MM.1S (cell line): ENCODE measurements around the gene NDUFS2.
"Not testable (repeated sequence)": the region's sequence is repeated elsewhere in the genome, so short reads cannot be mapped to it uniquely, and the experiment has no call there.

ENCODE experiments used
- DNase-seq: peaks from one replicate; pipeline ENCODE4 v3.0.0-alpha.2; 2015
- H2AFZ ChIP-seq: fragments of 300-600 bp; sonication (generic); 2 replicates; pipeline ENCODE4 v1.6.0; 2016; ENCODE audit warnings: antibody characterized with exemption, low read length
- H3F3A ChIP-seq: fragments of 300-600 bp; sonication (generic); 2 replicates; pipeline ENCODE4 v1.6.1; 2016; ENCODE audit warnings: mild to moderate bottlenecking, antibody characterized with exemption, low read length, moderate library complexity, mixed read lengths; ENCODE audit not compliant: insufficient read depth
- H3K27ac ChIP-seq: fragments of 300-600 bp; sonication (generic); 2 replicates; pipeline ENCODE4 v1.5.1; 2016; ENCODE audit warnings: mild to moderate bottlenecking, low read length
- H3K27me3 ChIP-seq: fragments of 300-600 bp; sonication (generic); replicated peaks from 2 replicates; pipeline ENCODE4 v1.6.0; 2016; ENCODE audit warnings: low read length; ENCODE audit not compliant: insufficient read depth
- H3K36me3 ChIP-seq: fragments of 300-600 bp; sonication (generic); replicated peaks from 2 replicates; pipeline ENCODE4 v1.6.1; 2016; ENCODE audit warnings: mild to moderate bottlenecking, low read length, mixed read lengths; ENCODE audit not compliant: insufficient read depth
- H3K4me1 ChIP-seq: fragments of 300-600 bp; sonication (generic); 2 replicates; pipeline ENCODE4 v1.6.1; 2016; ENCODE audit warnings: low read length, mixed read lengths
- H3K4me2 ChIP-seq: fragments of 300-600 bp; sonication (generic); 2 replicates; pipeline ENCODE4 v1.6.0; 2016; ENCODE audit warnings: low read depth, low read length
- H3K4me3 ChIP-seq: fragments of 300-600 bp; sonication (generic); 2 replicates; pipeline ENCODE4 v1.5.1; 2016; ENCODE audit warnings: low read length, mixed read lengths
- H3K79me2 ChIP-seq: fragments of 300-600 bp; sonication (generic); 2 replicates; pipeline ENCODE4 v1.6.1; 2016; ENCODE audit warnings: mixed run types, low read length, mixed read lengths
- H3K9ac ChIP-seq: fragments of 300-600 bp; sonication (generic); 2 replicates; pipeline ENCODE4 v1.6.1; 2016; ENCODE audit warnings: low read length, mixed read lengths
- H3K9me2 ChIP-seq: fragments of 300-600 bp; sonication (generic); replicated peaks from 2 replicates; pipeline ENCODE4 v1.6.1; 2016; ENCODE audit warnings: mild to moderate bottlenecking, low read length, mixed read lengths; ENCODE audit not compliant: insufficient read depth
- H3K9me3 ChIP-seq: fragments of 300-600 bp; sonication (generic); replicated peaks from 2 replicates; pipeline ENCODE4 v1.6.1; 2016; ENCODE audit warnings: mild to moderate bottlenecking, low read length, mixed read lengths; ENCODE audit not compliant: insufficient read depth
- H4K20me1 ChIP-seq: fragments of 300-600 bp; sonication (generic); 2 replicates; pipeline ENCODE4 v1.6.1; 2016; ENCODE audit warnings: mild to moderate bottlenecking, low read length, moderate library complexity, mixed read lengths; ENCODE audit not compliant: insufficient read depth
- EZH2 ChIP-seq: fragments of 300-600 bp; sonication (generic); optimal IDR thresholded peaks from 2 replicates; pipeline ENCODE3; 2017; ENCODE audit warnings: low read depth, mild to moderate bottlenecking, antibody characterized with exemption, low read length, mixed read lengths
- EZH2phosphoT487 ChIP-seq: fragments of 300-600 bp; sonication (generic); IDR thresholded peaks from 2 replicates; pipeline ENCODE4 v1.6.1; 2018; ENCODE audit warnings: antibody characterized with exemption, low read length
- TF ChIP-seq, protein P1 (sequence below): fragments of 300-600 bp; sonication (generic); IDR thresholded peaks from 2 replicates; pipeline ENCODE4 v1.5.1; 2016; ENCODE audit warnings: antibody characterized with exemption, low read length, mixed read lengths

NDUFS2 gene

DNA sequence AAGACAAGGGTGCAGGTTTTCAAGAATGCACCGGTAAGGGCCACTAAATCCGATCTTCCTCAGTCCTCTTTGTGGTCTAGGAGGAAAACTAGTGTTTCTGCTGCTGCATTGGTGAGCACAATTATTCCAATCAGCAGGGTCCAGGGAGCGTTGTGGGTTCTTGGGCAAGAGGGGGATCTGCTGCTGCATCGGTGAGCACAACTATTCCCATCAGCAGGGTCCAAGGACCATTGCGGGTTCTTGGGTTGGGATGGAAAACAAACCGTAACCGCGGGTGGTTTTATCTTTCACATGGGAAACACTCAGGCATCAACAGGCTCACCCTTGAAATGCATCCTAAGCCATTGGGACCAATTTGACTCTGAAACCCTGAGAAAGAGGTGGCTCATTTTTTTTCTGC, 49.4 kb downstream of the NDUFS2 start:
- Histone ChIP-seq H4K20me1 (no peaks in the 10 kb centered on the region), H3K4me3 (no peak overlapping the region), H3K4me1 (no peaks in the 10 kb centered on the region), H3K27ac (no peak overlapping the region), H3K9me2 (no peaks in the 10 kb centered on the region), H3K36me3 (no peaks in the 10 kb centered on the region), H3K27me3 (no peaks in the 10 kb centered on the region), H3F3A (no peaks in the 10 kb centered on the region), H3K9me3 (no peaks in the 10 kb centered on the region), H3K4me2 (no peak overlapping the region), H2AFZ (no peak overlapping the region), H3K79me2 (no peaks in the 10 kb centered on the region), H3K9ac (no peak overlapping the region)
- TF ChIP-seq EZH2 (no peak), EZH2phosphoT487 (no peak)
- TF ChIP-seq, protein P1, sequence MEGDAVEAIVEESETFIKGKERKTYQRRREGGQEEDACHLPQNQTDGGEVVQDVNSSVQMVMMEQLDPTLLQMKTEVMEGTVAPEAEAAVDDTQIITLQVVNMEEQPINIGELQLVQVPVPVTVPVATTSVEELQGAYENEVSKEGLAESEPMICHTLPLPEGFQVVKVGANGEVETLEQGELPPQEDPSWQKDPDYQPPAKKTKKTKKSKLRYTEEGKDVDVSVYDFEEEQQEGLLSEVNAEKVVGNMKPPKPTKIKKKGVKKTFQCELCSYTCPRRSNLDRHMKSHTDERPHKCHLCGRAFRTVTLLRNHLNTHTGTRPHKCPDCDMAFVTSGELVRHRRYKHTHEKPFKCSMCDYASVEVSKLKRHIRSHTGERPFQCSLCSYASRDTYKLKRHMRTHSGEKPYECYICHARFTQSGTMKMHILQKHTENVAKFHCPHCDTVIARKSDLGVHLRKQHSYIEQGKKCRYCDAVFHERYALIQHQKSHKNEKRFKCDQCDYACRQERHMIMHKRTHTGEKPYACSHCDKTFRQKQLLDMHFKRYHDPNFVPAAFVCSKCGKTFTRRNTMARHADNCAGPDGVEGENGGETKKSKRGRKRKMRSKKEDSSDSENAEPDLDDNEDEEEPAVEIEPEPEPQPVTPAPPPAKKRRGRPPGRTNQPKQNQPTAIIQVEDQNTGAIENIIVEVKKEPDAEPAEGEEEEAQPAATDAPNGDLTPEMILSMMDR, result no peak
- DNase-seq, result no peak

DNA sequence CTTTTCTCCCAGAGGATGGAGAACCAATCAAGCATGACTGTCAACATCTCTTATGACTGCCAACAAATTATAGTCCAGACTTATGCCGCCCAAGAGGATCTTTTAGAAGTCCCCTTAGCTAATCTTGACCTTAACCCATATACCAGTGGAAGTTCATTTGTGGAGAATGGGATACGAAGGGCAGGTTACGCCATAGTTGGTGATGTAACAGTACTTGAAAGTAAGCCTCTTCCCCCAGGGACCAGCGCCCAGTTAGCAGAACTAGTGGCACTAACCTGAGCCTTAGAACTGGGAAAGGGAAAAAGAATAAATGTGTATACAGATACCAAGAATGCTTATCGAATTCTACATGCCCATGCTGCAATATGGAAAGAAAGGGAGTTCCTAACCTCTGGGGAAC, 53.1 kb downstream of the NDUFS2 start:
- DNase-seq, H3F3A ChIP-seq, H3K36me3 ChIP-seq, H3K27ac ChIP-seq, H3K9ac ChIP-seq, H3K4me2 ChIP-seq, H2AFZ ChIP-seq, H3K9me2 ChIP-seq, H3K9me3 ChIP-seq, H3K4me3 ChIP-seq, H4K20me1 ChIP-seq, H3K27me3 ChIP-seq, H3K79me2 ChIP-seq, H3K4me1 ChIP-seq: not testable (repeated sequence)

DNA sequence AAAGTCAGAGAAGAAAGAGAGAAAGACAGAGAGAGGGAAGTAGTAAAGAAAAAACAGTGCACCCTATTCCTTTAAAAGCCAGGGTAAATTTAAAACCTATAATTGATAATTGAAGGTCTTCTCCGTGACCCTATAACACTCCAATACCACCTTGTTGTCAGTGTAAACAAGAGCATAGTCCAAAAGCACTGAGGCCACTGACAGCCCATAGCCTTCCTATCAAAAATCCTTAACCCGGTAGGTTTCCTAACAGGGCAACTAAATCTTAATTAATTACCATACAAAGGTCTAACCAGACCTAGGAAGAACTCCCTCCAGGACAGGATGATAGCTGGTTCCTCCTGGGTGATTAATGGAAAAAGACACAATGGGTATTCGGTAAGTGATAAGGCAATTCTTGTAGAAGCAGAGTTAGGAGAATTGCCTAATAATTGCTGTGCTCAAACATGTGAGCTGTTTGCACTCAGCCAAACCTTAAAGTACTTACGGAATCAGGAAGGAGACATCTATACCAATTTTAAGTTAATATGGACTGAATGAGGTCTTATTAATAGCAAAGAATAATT, 53.9 kb downstream of the NDUFS2 start:
- not testable (repeated sequence) for H3K9me2 ChIP-seq, H3K79me2 ChIP-seq, H3K36me3 ChIP-seq, H4K20me1 ChIP-seq, H3K4me3 ChIP-seq, H3K9me3 ChIP-seq, H3F3A ChIP-seq, H3K9ac ChIP-seq, H3K27me3 ChIP-seq, DNase-seq, H3K4me2 ChIP-seq, H2AFZ ChIP-seq, H3K27ac ChIP-seq
- peaks cover 11% of the 10 kb centered on the region for H3K4me1 ChIP-seq

DNA sequence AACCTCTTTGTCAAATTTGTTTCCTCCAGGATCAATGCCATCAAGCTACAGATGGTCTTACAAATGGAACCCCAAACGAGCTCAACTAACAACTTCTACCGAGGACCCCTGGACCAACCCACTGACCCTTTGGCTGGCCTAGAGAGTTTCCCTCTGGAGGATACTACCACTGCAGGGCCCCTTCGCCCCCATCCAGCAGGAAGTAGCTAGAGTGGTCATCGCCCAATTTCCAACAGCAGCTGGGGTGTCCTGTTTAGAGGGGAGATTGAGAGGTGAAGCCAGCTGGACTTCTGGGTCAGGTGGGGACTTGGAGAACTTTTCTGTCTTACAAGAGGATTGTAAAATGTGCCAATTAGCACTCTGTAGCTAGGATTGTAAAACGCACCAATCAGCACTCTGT, 54.9 kb downstream of the NDUFS2 start:
- H3K9me2 ChIP-seq, H3K9me3 ChIP-seq, H3K9ac ChIP-seq, H3K4me2 ChIP-seq, H3K79me2 ChIP-seq, H3K4me3 ChIP-seq, H3K27me3 ChIP-seq, H3K27ac ChIP-seq, H3K36me3 ChIP-seq, H4K20me1 ChIP-seq, H2AFZ ChIP-seq, DNase-seq, H3F3A ChIP-seq: not testable (repeated sequence)
- peaks cover 14% of the 10 kb centered on the region for H3K4me1 ChIP-seq
